Adipose tissue (tissue), 3 donors: Measurements from ENCODE around the gene SRGAP2B. TPM values are rescaled to one million over a fixed set of nuclear protein-coding genes. Genes with fewer than 3 reads are reported as not detected.
"Not testable (repeated sequence)": the region's sequence is repeated elsewhere in the genome, so short reads cannot be mapped to it uniquely, and the experiment has no call there.

Source experiments
- H3K27ac ChIP-seq: one replicate; pipeline ENCODE4 v1.5.1; 2013; ENCODE audit warnings: low read depth, low read length
- WGBS, 3 donors: extraction: QIAGEN DNeasy Blood & Tissue Kit; methylation state at CpG; one replicate each; pipeline ENCODE4 v1.1.7; 2013; 5-methylcytosine and 5-hydroxymethylcytosine counted together
- polyA plus RNA-seq, 3 donors: library from polyadenylated mRNA; stranded (reverse); fragments of 200-250 nt; gene quantifications; one replicate each; pipeline ENCODE4 v1.2.3, GENCODE V29; 2013
- donor health status: healthy with polysubstance abuse.
- donor health status: Bipolar disorder and iron deficiency.
- donor health status: healthy.

The SRGAP2B gene
- polyA plus RNA-seq, 3 donors: 2.9 to 15.5 (median 9.0) TPM

GRCh38 chr1:145008388-145008787, 86.7 kb downstream of the SRGAP2B start:
- no CpG with 5 or more reads among the region's 4 CpGs for WGBS, 3 donors

GRCh38 chr1:145005142-145005541, 90.0 kb downstream of the SRGAP2B start:
- 23 to 85% (median 50%) methylated on average over 1 to 2 of the region's 3 CpGs for WGBS, 3 donors
- H3K27ac ChIP-seq: not testable (repeated sequence)

More at GRCh38 chr1:145008388-145008787, 86.7 kb downstream of the SRGAP2B start:
- H3K27ac ChIP-seq: not testable (repeated sequence)

- WGBS, 3 donors: 91 to 100% (median 93%) methylated on average over 2 to 3 of the region's 3 CpGs
- H3K27ac ChIP-seq: not testable (repeated sequence)
These were observed 93.7 kb downstream of the SRGAP2B start for GRCh38 chr1:145001381-145001780.

- WGBS, 3 donors: no CpG with 5 or more reads among the region's 4 CpGs
- not testable (repeated sequence) for H3K27ac ChIP-seq
These were observed 94.3 kb downstream of the SRGAP2B start for GRCh38 chr1:145000743-145001326.

GRCh38 chr1:145000074-145000742, 94.9 kb downstream of the SRGAP2B start:
- not testable (repeated sequence) for H3K27ac ChIP-seq
- no CpG with 5 or more reads among the region's 5 CpGs for WGBS, 3 donors

- not testable (repeated sequence) for H3K27ac ChIP-seq
- WGBS, 3 donors: 94 to 100% (median 95%) methylated on average over 1 of the region's 2 CpGs
These were observed 96.2 kb downstream of the SRGAP2B start for GRCh38 chr1:144998981-144999273.

DNA sequence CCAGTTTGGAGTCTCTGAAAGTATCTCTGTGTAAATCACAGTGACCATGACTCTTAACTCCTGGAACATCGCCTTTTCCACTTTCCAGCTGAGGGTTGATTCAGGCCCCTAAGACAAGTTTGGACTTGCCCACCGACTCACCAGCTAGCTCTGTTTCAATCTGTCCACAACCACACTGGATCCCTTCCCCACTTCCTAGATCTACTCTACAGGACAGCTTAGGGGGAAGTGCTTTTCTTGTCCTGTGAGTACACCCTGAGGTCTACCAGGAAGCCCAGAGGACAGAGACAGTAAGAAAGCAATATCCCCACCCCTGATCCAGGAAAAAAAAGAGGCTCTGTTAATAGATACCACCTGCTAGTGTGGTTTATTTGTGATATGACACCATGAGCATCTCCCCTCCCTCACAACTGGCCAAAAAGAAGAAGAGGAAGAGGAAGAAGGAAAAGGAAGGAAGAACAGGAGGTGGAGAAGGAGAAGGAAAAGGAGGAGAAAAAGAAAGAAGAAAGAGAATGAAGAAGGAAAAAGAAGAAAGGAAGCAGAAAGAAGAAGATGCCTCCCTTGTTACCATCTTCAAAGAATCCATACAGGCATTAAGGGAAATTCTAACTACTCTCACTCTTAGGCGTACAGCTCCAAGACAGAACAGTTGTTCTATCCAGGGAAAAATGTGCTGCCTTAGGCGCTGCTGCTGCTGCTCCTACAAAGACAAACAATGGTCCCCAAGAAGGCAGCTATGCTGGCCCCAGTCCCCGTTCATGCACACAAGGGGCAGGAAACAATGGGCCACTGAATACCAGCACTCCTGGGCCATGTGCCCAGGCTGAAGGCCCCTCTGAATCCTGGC, 96.8 kb downstream of the SRGAP2B start:
- not testable (repeated sequence) for H3K27ac ChIP-seq
- 58 to 87% (median 73%) methylated on average over 3 of the region's 5 CpGs for WGBS, 3 donors

DNA sequence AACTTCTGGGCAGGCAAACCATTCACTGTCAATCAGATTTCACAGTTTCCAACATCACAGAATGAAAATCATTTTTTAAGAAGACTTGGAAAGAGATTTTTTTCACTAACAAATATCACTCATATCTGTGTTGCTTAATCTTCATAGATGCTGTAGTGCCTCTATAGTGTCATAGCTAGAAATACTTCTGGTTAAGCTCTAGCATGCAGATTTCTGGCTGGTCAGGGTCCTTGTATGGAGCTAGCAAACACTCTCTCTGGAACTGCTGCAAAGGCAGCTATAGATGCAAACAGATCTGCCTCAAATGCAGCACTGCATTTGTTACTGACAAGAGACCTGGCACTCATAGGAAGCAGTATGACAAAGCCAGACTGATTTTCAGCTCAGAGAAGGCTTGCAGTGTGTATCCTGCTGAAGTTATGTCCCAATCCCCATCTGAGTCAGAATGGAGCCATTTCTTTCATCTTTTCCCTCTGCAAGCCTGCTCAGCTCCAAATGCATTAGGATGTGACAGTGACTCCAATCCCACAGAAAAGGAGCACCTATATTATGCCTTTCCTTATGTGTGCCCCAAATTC, 99.2 kb downstream of the SRGAP2B start:
- H3K27ac ChIP-seq: not testable (repeated sequence)

- WGBS, 3 donors: 65 to 85% (median 80%) methylated on average over 1 of the region's 1 CpG
- H3K27ac ChIP-seq: not testable (repeated sequence)
These were observed 102.2 kb downstream of the SRGAP2B start for GRCh38 chr1:144992915-144993314.

DNA sequence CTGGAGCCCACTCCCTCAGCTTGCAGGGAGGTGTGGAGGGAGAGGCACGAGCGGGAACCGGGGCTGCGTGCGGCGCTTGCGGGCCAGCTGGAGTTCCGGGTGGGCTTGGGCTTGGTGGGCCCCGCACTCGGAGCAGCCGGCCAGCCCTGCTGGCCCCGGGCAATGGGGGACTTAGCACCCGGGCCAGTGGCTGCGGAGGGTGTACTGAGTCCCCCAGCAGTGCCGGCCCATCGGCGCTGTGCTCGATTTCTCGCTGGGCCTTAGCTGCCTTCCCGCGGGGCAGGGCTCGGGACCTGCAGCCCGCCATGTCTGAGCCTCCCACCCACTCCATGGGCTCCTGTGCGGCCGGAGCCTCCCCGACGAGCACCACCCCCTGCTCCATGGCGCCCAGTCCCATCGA, 104.5 kb downstream of the SRGAP2B start:
- H3K27ac ChIP-seq: not testable (repeated sequence)
- 98 to 100% (median 99%) methylated on average over 8 to 12 of the region's 29 CpGs for WGBS, 3 donors

- no CpG with 5 or more reads among the region's 2 CpGs for WGBS, 3 donors
- not testable (repeated sequence) for H3K27ac ChIP-seq
These were observed 108.0 kb downstream of the SRGAP2B start for GRCh38 chr1:144987131-144987530.

GRCh38 chr1:144986171-144986860, 108.8 kb downstream of the SRGAP2B start:
- not testable (repeated sequence) for H3K27ac ChIP-seq
- WGBS, 3 donors: 79 to 83% (median 81%) methylated on average over 2 to 3 of the region's 7 CpGs

DNA sequence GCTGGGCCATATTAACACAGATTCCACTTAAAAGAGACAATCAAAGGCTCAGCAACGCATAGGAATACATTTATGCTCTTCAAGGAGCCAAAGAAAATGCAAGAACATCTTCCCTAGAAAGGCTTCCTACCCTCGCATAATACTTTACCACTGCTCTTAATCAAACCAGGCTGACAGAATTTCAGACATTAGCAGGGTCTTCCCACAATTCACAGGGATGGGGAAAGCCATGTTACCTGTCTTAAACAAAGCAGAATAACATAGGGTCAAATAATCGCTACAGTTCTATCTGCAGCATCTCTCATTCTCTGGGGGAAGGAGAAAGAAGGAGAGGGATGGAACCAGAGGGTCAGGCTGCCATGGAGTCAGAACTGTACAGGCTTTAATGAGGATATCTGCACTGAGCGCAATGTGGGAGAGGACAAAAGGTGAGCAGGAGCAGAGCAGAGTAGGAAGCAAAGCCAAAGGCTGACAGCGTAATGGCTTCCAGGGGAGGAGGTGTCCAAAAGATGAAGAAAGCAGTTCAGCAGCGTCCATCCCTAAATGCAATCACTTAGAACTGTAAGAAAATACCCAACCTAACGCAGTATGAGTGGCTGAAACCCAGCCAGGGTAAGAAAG, 109.5 kb downstream of the SRGAP2B start:
- 88 to 93% (median 89%) methylated on average over 3 to 4 of the region's 7 CpGs for WGBS, 3 donors
- H3K27ac ChIP-seq: not testable (repeated sequence)

- WGBS, 3 donors: 67 to 83% (median 71%) methylated on average over 1 of the region's 6 CpGs
These were observed 112.2 kb downstream of the SRGAP2B start for GRCh38 chr1:144982802-144983525.

DNA sequence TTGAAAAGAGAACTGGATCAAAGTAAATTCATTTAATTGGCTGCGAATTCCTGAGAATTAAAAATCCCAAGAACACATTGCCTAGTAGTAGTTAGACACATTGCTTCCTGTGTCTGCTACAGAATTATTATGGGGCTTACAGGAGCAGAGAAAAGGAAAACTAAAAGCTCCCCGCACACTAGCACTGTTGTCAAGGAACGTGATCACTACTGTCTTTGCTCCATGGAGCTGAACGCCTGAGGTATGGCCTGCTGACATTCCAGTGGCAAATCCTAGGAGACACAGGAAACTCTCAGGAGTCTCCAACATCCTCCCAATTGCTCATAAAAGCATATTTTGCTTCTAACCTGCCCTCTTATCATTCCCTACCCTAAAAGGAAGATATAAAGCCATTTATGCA, 114.0 kb downstream of the SRGAP2B start:
- 67% methylated on average over 1 of the region's 4 CpGs; no CpG with 5 or more reads in 2 of the 3 donors for WGBS, 3 donors
- not testable (repeated sequence) for H3K27ac ChIP-seq

More at GRCh38 chr1:144982802-144983525, 112.2 kb downstream of the SRGAP2B start:
- not testable (repeated sequence) for H3K27ac ChIP-seq

- not testable (repeated sequence) for H3K27ac ChIP-seq
- 23 to 88% (median 63%) methylated on average over 1 to 2 of the region's 5 CpGs for WGBS, 3 donors
These were observed 115.0 kb downstream of the SRGAP2B start for GRCh38 chr1:144979960-144980595.

- H3K27ac ChIP-seq: not testable (repeated sequence)
- WGBS, 3 donors: no CpG with 5 or more reads among the region's 2 CpGs
These were observed 117.3 kb downstream of the SRGAP2B start for GRCh38 chr1:144977856-144978255.
